Natural killer cell (primary cell): ENCODE measurements around the gene DYDC2. TPM values are rescaled to one million over a fixed set of nuclear protein-coding genes. Genes with fewer than 3 reads are reported as not detected.

Source experiments
- ATAC-seq, 3 donors: fragments of 150-1000 bp in 2 of 3; fragments of 200-7000 bp in 1 of 3; cut with Tn5 transposase; 1 replicate in 1 of 3; 2 replicates in 2 of 3; pipeline ENCODE4 v1.10.0; 2021; ENCODE audit warnings: mild to moderate bottlenecking in 2 of 3, moderate library complexity in 2 of 3
- DNase-seq, 2 donors: peaks; one replicate each; pipeline versions ENCODE4 v3.0.0 to v3.0.0-alpha.2; 2013 to 2021; ENCODE audit warnings: mixed read lengths in 1 of 2
- H3K27ac ChIP-seq: one replicate; pipeline ENCODE4 v1.5.1; 2013; ENCODE audit warnings: mild to moderate bottlenecking, low read length
- H3K27me3 ChIP-seq: one replicate; pipeline ENCODE4 v1.6.1; 2013; ENCODE audit warnings: low read length; ENCODE audit not compliant: control insufficient read depth, insufficient read depth
- H3K36me3 ChIP-seq: one replicate; pipeline ENCODE4 v1.6.1; 2013; ENCODE audit warnings: low read length; ENCODE audit not compliant: control insufficient read depth, insufficient read depth
- H3K4me1 ChIP-seq: one replicate; pipeline ENCODE4 v1.6.1; 2013; ENCODE audit warnings: low read length; ENCODE audit not compliant: control insufficient read depth, insufficient read depth
- H3K4me3 ChIP-seq: one replicate; pipeline ENCODE4 v1.5.1; 2013; ENCODE audit warnings: low read length
- H3K9me3 ChIP-seq: one replicate; pipeline ENCODE4 v1.6.1; 2013; ENCODE audit warnings: low read length; ENCODE audit not compliant: control insufficient read depth, insufficient read depth
- H3K27ac Mint-ChIP-seq, 2 donors: one replicate each; pipeline ENCODE4 v1.8.0; 2022; ENCODE audit warnings: mild to moderate bottlenecking in 2 of 2, mixed read lengths in 2 of 2, moderate library complexity in 1 of 2
- H3K27me3 Mint-ChIP-seq, 2 donors: one replicate each; pipeline ENCODE4 v1.8.0; 2022; ENCODE audit warnings: low read depth in 2 of 2, mixed read lengths in 2 of 2
- H3K36me3 Mint-ChIP-seq: one replicate; pipeline ENCODE4 v1.8.0; 2022; ENCODE audit warnings: mixed read lengths
- H3K4me1 Mint-ChIP-seq, 2 donors: one replicate each; pipeline ENCODE4 v1.8.0; 2022; ENCODE audit warnings: mixed read lengths in 2 of 2
- H3K4me3 Mint-ChIP-seq: one replicate; pipeline ENCODE4 v1.8.0; 2022; ENCODE audit warnings: mild to moderate bottlenecking, moderate library complexity, mixed read lengths
- H3K9me3 Mint-ChIP-seq, 2 donors: one replicate each; pipeline ENCODE4 v1.8.0; 2022; ENCODE audit warnings: mixed read lengths in 2 of 2
- WGBS: methylation state at CpG from one replicate; pipeline ENCODE4 v1.1.7; 2013; ENCODE audit warnings: missing lambda C conversion rate; ENCODE audit not compliant: insufficient coverage; 5-methylcytosine and 5-hydroxymethylcytosine counted together
- intact Hi-C: fragments of 100-400 bp; cut with micrococcal nuclease; formaldehyde crosslinking; loops from one replicate; pipeline ENCODE4 v1.14.2; 2022
- total RNA-seq, 4 donors: library from RNA; stranded (reverse); fragments of 120-200 nt in 1 of 4; gene quantifications; one replicate each; pipeline versions ENCODE4 v1.2.3 to v1.2.4, GENCODE V29; 2013 to 2022
- TF ChIP-seq, protein P1 (sequence below): fragments of 200-600 bp; IDR thresholded peaks from one replicate; pipeline ENCODE4 v1.8.0; 2022; ENCODE audit warnings: antibody characterized with exemption

The DYDC2 gene
- total RNA-seq, 3 donors from 2014 or later (not counting 1 experiment from before 2014, with no cell fraction given), result not detected

DNA sequence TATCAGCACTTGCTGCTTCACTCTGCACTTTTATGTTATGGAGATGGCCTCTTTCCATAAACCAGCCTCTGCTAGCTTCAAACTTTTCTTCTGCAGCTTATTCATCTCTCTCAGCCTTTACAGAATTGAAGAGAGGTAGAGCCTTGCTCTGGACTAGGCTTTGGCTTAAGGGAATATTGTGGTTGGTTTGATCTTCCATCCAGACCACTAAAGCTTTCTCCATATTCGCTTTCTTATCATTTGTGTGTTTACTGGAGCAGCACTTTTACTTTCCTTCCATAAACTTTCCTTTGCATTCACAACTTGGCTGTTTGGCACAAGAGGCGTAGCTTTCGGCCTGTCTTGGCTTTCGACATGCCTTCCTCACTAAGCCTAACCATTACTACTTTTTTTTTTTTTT lies 23.6 kb downstream of the DYDC2 start:
- no peak overlapping the region for H3K27ac Mint-ChIP-seq
- intact Hi-C loops, result no loop called here
- WGBS, result 91% methylated on average over 4 of the region's 4 CpGs

DNA sequence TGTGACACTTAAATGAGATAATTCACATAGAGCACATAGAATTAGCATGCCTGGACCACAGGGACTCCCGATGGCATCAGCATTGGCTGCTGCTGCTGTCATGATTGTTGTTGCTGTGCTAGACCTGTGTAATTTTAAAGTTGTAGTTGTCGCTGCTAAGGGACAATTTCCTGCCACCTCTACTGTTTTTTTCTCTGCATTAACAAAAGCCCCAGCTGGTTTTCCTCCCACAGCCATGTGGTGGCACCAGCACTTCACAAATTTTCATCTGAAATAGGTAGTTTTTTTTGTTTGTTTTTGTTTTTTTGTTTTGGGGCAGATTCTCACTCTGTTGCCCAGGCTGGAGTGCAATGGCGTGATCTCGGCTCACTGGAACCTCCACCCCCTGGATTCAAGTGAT lies 26.4 kb downstream of the DYDC2 start:
- TF ChIP-seq, protein P1, sequence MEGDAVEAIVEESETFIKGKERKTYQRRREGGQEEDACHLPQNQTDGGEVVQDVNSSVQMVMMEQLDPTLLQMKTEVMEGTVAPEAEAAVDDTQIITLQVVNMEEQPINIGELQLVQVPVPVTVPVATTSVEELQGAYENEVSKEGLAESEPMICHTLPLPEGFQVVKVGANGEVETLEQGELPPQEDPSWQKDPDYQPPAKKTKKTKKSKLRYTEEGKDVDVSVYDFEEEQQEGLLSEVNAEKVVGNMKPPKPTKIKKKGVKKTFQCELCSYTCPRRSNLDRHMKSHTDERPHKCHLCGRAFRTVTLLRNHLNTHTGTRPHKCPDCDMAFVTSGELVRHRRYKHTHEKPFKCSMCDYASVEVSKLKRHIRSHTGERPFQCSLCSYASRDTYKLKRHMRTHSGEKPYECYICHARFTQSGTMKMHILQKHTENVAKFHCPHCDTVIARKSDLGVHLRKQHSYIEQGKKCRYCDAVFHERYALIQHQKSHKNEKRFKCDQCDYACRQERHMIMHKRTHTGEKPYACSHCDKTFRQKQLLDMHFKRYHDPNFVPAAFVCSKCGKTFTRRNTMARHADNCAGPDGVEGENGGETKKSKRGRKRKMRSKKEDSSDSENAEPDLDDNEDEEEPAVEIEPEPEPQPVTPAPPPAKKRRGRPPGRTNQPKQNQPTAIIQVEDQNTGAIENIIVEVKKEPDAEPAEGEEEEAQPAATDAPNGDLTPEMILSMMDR, result peak; percentile 52
- peaks cover 3% of the 10 kb centered on the region for H3K4me1 ChIP-seq
- no peaks in the 10 kb centered on the region for H3K36me3 Mint-ChIP-seq
- no peaks in the 10 kb centered on the region for H3K9me3 Mint-ChIP-seq
- H3K4me3 Mint-ChIP-seq, result no peak overlapping the region
- H3K27ac ChIP-seq, result no peak overlapping the region
- DNase-seq (peak in 1 of 2 donors; percentile 78), ATAC-seq (peak in 2 of 3 donors; percentile 73 to 77)
- H3K27me3 ChIP-seq, result no peaks in the 10 kb centered on the region
- H3K27ac Mint-ChIP-seq, result no peak overlapping the region
- no peaks in the 10 kb centered on the region for H3K9me3 ChIP-seq
- 3% methylated on average over 4 of the region's 4 CpGs for WGBS
- H3K27me3 Mint-ChIP-seq, result peaks cover 0 to 3% of the 10 kb centered on the region in 2 donors
- peaks cover 10% of the 10 kb centered on the region in 2 donors for H3K4me1 Mint-ChIP-seq
- H3K36me3 ChIP-seq, result no peaks in the 10 kb centered on the region
- no peak overlapping the region for H3K4me3 ChIP-seq
- intact Hi-C loops, result loop anchor here (1.0 kb wide), 1 partner anchor 122 kb away; no protein-coding TSS in a partner anchor

More for the DNA sequence above, 23.6 kb downstream of the DYDC2 start:
- H3K27ac ChIP-seq, result no peak overlapping the region
- no peak overlapping the region for H3K4me3 ChIP-seq
- H3K9me3 Mint-ChIP-seq, result no peaks in the 10 kb centered on the region
- DNase-seq (no peak), ATAC-seq (no peak)
- H3K27me3 Mint-ChIP-seq, result peaks cover 6 to 8% of the 10 kb centered on the region in 2 donors
- H3K9me3 ChIP-seq, result no peaks in the 10 kb centered on the region
- H3K36me3 ChIP-seq, result no peaks in the 10 kb centered on the region
- H3K36me3 Mint-ChIP-seq, result no peaks in the 10 kb centered on the region
- peaks cover 10% of the 10 kb centered on the region in 2 donors for H3K4me1 Mint-ChIP-seq
- H3K4me3 Mint-ChIP-seq, result no peak overlapping the region
- peaks cover 3% of the 10 kb centered on the region for H3K4me1 ChIP-seq
- TF ChIP-seq, protein P1, result no peak
- H3K27me3 ChIP-seq, result no peaks in the 10 kb centered on the region

DNA sequence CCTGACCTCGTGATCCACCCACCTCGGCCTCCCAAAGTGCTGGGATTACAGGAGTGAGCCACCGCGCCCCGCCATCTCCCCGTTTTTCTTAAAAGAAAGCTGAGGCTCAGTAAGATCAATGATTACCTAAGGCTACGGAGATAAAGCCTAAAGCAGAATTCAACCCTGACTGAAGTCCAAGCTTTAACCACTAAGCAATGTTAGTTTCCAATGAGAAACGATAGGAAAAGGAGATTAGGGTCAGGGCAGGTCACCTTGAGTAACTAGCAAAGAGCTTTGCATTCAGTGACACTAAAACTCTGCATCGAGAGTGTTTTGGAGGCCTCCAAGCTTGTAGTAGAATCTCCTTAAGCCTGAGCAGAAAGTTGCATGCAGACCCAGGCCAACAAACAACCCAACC lies 34.2 kb downstream of the DYDC2 start:
- H3K4me1 Mint-ChIP-seq, result no peaks in the 10 kb centered on the region
- no peak for ATAC-seq

More for the DNA sequence above, 34.2 kb downstream of the DYDC2 start:
- peaks cover 0 to 10% of the 10 kb centered on the region in 2 donors for H3K27me3 Mint-ChIP-seq
- H3K27ac Mint-ChIP-seq, result no peak overlapping the region
- no peaks in the 10 kb centered on the region for H3K9me3 ChIP-seq
- H3K36me3 ChIP-seq, result no peaks in the 10 kb centered on the region
- no peaks in the 10 kb centered on the region for H3K27me3 ChIP-seq
- no peak for DNase-seq
- no peak overlapping the region for H3K4me3 ChIP-seq
- H3K36me3 Mint-ChIP-seq, result no peaks in the 10 kb centered on the region
- no peak overlapping the region for H3K4me3 Mint-ChIP-seq
- intact Hi-C loops, result no loop called here
- 87% methylated on average over 9 of the region's 9 CpGs for WGBS
- TF ChIP-seq, protein P1, result no peak
- H3K9me3 Mint-ChIP-seq, result no peaks in the 10 kb centered on the region
- peaks cover 2% of the 10 kb centered on the region for H3K4me1 ChIP-seq
- H3K27ac ChIP-seq, result no peak overlapping the region
